Astrocyte (in vitro differentiated cells and primary cell): ENCODE measurements around the gene INSC. TPM values are rescaled to one million over a fixed set of nuclear protein-coding genes. Genes with fewer than 3 reads are reported as not detected.

Experiments used
- DNase-seq: peaks from one replicate; pipeline ENCODE4 v3.0.0-alpha.2; 2010; ENCODE audit warnings: low read depth
- FAIRE-seq: peaks from 2 replicates; lab custom pipeline; 2011; peaks lifted over from hg19 to GRCh38; lab: Jason Lieb, UNC
- H2AFZ ChIP-seq: 2 replicates; pipeline ENCODE4 v1.6.0; 2012; ENCODE audit warnings: low read depth, low read length, inconsistent platforms
- H3K27ac ChIP-seq: 2 replicates; pipeline ENCODE4 v1.5.1; 2011; ENCODE audit warnings: low read depth, low read length, inconsistent platforms
- H3K27me3 ChIP-seq: 2 replicates; pipeline ENCODE4 v1.6.0; 2011; ENCODE audit warnings: low read length, inconsistent platforms; ENCODE audit not compliant: insufficient read depth
- H3K36me3 ChIP-seq: 2 replicates; pipeline ENCODE4 v1.5.1; 2011; ENCODE audit warnings: low read length, inconsistent platforms; ENCODE audit not compliant: insufficient read depth
- H3K4me1 ChIP-seq: 2 replicates; pipeline ENCODE4 v1.5.1; 2011; ENCODE audit warnings: low read length, inconsistent platforms; ENCODE audit not compliant: insufficient read depth
- H3K4me2 ChIP-seq: 2 replicates; pipeline ENCODE4 v1.6.0; 2012; ENCODE audit warnings: low read length, inconsistent platforms
- H3K4me3 ChIP-seq: 2 replicates; pipeline ENCODE4 v1.5.1; 2011; ENCODE audit warnings: low read depth, mild to moderate bottlenecking, low read length, inconsistent platforms; ENCODE audit not compliant: insufficient read depth
- H3K79me2 ChIP-seq: 2 replicates; pipeline ENCODE4 v1.6.0; 2012; ENCODE audit warnings: mild to moderate bottlenecking, low read length, inconsistent platforms; ENCODE audit not compliant: insufficient read depth
- H3K9ac ChIP-seq: 2 replicates; pipeline ENCODE4 v1.6.0; 2012; ENCODE audit warnings: mild to moderate bottlenecking, low read length, inconsistent platforms
- H3K9me3 ChIP-seq: 2 replicates; pipeline ENCODE4 v1.5.1; 2012; ENCODE audit warnings: low read depth, mild to moderate bottlenecking, low read length, inconsistent platforms; ENCODE audit not compliant: insufficient read depth
- H4K20me1 ChIP-seq: 2 replicates; pipeline ENCODE4 v1.6.0; 2012; ENCODE audit warnings: low read length, inconsistent platforms; ENCODE audit not compliant: insufficient read depth
- H3K27ac Mint-ChIP-seq: one replicate; pipeline ENCODE4 v1.8.0; 2021; ENCODE audit warnings: mild to moderate bottlenecking, mixed read lengths; ENCODE audit not compliant: unreplicated experiment
- H3K27me3 Mint-ChIP-seq: one replicate; pipeline ENCODE4 v1.8.0; 2021; ENCODE audit warnings: low read depth, mixed read lengths; ENCODE audit not compliant: unreplicated experiment
- H3K36me3 Mint-ChIP-seq: one replicate; pipeline ENCODE4 v1.8.0; 2021; ENCODE audit warnings: low read depth, mixed read lengths; ENCODE audit not compliant: unreplicated experiment
- H3K4me1 Mint-ChIP-seq: one replicate; pipeline ENCODE4 v1.8.0; 2021; ENCODE audit warnings: low read depth, mixed read lengths; ENCODE audit not compliant: unreplicated experiment
- H3K4me3 Mint-ChIP-seq: one replicate; pipeline ENCODE4 v1.8.0; 2021; ENCODE audit warnings: mild to moderate bottlenecking, moderate library complexity, mixed read lengths; ENCODE audit not compliant: unreplicated experiment
- H3K9me3 Mint-ChIP-seq: one replicate; pipeline ENCODE4 v1.8.0; 2021; ENCODE audit warnings: mild to moderate bottlenecking, mixed read lengths; ENCODE audit not compliant: unreplicated experiment
- EZH2 ChIP-seq: IDR thresholded peaks from 2 replicates; pipeline ENCODE4 v1.6.1; 2012; ENCODE audit warnings: mild to moderate bottlenecking, low read length, inconsistent platforms; ENCODE audit not compliant: insufficient read depth
- total RNA-seq: library from RNA; stranded (reverse); gene quantifications from 2 replicates; pipeline ENCODE4 v1.2.1, GENCODE V29; 2021
- TF ChIP-seq, protein P1 (sequence below): IDR thresholded peaks from 2 replicates; pipeline ENCODE4 v1.5.1; 2011; ENCODE audit warnings: low read depth, mild to moderate bottlenecking, inconsistent platforms, low read length, moderate library complexity; ENCODE audit not compliant: insufficient read depth

INSC gene
- total RNA-seq, 1 donor from 2014 or later = not detected

DNA sequence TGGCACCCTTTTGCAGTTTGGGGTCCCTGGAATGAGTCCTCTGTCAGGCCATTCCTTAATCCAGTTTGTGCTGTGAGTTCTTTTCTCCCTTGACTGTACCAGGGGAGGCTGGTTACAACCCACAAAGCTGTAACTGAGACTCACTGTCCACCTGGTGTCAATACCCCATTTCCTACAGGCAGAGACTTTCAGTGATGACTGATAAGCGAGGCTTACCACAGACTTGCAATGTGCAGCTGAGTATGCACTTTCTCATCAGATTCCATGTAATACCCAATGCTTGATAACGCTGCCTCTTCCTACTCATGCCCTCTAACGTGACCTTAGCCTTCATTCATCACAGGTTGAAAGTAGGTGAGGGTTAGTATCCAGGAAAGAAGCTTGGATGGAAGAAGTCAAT is 120.1 kb downstream of the INSC start:
- peaks cover 2% of the 10 kb centered on the region for H3K27me3 Mint-ChIP-seq
- no peak overlapping the region for H3K4me3 ChIP-seq
- H3K27me3 ChIP-seq = no peaks in the 10 kb centered on the region
- no peak for TF ChIP-seq EZH2
- TF ChIP-seq, protein P1, sequence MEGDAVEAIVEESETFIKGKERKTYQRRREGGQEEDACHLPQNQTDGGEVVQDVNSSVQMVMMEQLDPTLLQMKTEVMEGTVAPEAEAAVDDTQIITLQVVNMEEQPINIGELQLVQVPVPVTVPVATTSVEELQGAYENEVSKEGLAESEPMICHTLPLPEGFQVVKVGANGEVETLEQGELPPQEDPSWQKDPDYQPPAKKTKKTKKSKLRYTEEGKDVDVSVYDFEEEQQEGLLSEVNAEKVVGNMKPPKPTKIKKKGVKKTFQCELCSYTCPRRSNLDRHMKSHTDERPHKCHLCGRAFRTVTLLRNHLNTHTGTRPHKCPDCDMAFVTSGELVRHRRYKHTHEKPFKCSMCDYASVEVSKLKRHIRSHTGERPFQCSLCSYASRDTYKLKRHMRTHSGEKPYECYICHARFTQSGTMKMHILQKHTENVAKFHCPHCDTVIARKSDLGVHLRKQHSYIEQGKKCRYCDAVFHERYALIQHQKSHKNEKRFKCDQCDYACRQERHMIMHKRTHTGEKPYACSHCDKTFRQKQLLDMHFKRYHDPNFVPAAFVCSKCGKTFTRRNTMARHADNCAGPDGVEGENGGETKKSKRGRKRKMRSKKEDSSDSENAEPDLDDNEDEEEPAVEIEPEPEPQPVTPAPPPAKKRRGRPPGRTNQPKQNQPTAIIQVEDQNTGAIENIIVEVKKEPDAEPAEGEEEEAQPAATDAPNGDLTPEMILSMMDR = no peak
- H3K27ac Mint-ChIP-seq = no peak overlapping the region
- no peak overlapping the region for H3K27ac ChIP-seq
- peaks cover 9% of the 10 kb centered on the region for H3K4me1 Mint-ChIP-seq
- H3K36me3 Mint-ChIP-seq = no peaks in the 10 kb centered on the region
- H4K20me1 ChIP-seq = no peaks in the 10 kb centered on the region
- no peak for DNase-seq
- no peak overlapping the region for H3K4me3 Mint-ChIP-seq
- H3K4me2 ChIP-seq = no peak overlapping the region
- no peaks in the 10 kb centered on the region for H3K4me1 ChIP-seq
- H3K9me3 ChIP-seq = no peaks in the 10 kb centered on the region
- no peak for FAIRE-seq
- no peak overlapping the region for H2AFZ ChIP-seq
- peaks cover 2% of the 10 kb centered on the region for H3K9me3 Mint-ChIP-seq
- no peaks in the 10 kb centered on the region for H3K79me2 ChIP-seq
- H3K9ac ChIP-seq = no peak overlapping the region
- no peaks in the 10 kb centered on the region for H3K36me3 ChIP-seq

DNA sequence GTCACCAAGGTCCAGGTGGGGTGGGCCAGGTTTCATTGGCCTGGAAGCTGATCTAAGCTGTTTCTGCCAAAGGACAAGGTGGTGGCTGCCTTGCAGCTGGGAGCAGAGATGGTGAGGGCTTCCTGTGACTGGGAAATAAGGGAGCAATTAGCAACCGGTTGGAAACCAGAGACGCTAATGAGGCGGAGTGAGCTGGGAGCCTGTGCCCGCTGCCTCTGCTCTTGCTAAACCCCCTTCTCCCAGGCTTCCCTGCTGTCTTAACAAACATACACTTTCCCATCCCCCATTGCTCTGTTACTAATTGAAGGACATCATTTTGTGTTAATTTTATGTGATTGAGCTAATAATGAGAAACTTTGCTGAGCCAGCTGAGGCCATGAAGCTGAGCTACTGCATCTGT is 121.8 kb downstream of the INSC start:
- no peak overlapping the region for H3K4me3 Mint-ChIP-seq
- DNase-seq (no peak), FAIRE-seq (no peak)
- peaks cover 1% of the 10 kb centered on the region for H3K27me3 Mint-ChIP-seq
- Histone ChIP-seq H3K9me3 (no peaks in the 10 kb centered on the region), H4K20me1 (no peaks in the 10 kb centered on the region), H3K27me3 (no peaks in the 10 kb centered on the region), H3K79me2 (no peaks in the 10 kb centered on the region), H3K4me1 (no peaks in the 10 kb centered on the region), H3K36me3 (no peaks in the 10 kb centered on the region), H2AFZ (no peak overlapping the region), H3K27ac (no peak overlapping the region), H3K4me2 (no peak overlapping the region), H3K9ac (no peak overlapping the region), H3K4me3 (no peak overlapping the region)
- H3K36me3 Mint-ChIP-seq = no peaks in the 10 kb centered on the region
- H3K9me3 Mint-ChIP-seq = peaks cover 2% of the 10 kb centered on the region
- peaks cover 9% of the 10 kb centered on the region for H3K4me1 Mint-ChIP-seq
- TF ChIP-seq EZH2 = no peak
- TF ChIP-seq, protein P1 = no peak
- no peak overlapping the region for H3K27ac Mint-ChIP-seq

DNA sequence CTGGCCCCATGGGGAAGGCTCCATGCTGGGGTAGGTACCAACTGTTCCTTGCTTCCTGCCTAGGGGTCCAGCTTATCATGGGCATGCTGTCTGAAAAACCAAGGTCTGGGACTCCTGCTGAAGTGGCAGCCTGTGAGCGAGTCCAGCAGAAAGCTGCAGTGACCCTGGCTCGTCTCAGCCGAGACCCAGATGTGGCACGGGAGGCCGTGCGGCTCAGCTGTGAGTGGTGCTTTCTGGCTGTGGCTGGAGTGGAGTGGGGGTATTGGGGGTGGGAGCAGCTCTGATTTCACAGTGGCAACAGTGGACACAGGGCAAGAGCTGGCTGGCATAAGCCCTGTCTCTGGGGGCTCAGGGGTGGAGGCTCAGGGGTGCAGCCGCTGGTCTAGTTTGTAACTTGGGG is 124.1 kb downstream of the INSC start:
- H3K9me3 ChIP-seq = no peaks in the 10 kb centered on the region
- H3K9me3 Mint-ChIP-seq = peaks cover 2% of the 10 kb centered on the region
- H3K9ac ChIP-seq = no peak overlapping the region
- FAIRE-seq (no peak), DNase-seq (no peak)
- no peak overlapping the region for H3K27ac Mint-ChIP-seq
- no peak overlapping the region for H3K4me3 Mint-ChIP-seq
- H3K27ac ChIP-seq = no peak overlapping the region
- no peaks in the 10 kb centered on the region for H3K79me2 ChIP-seq
- H2AFZ ChIP-seq = no peak overlapping the region
- no peak overlapping the region for H3K4me3 ChIP-seq
- peaks cover 1% of the 10 kb centered on the region for H3K27me3 Mint-ChIP-seq
- H3K36me3 ChIP-seq = no peaks in the 10 kb centered on the region
- H3K27me3 ChIP-seq = no peaks in the 10 kb centered on the region
- H3K4me2 ChIP-seq = no peak overlapping the region
- H3K4me1 Mint-ChIP-seq = peaks cover 13% of the 10 kb centered on the region
- no peaks in the 10 kb centered on the region for H4K20me1 ChIP-seq
- no peaks in the 10 kb centered on the region for H3K4me1 ChIP-seq
- no peaks in the 10 kb centered on the region for H3K36me3 Mint-ChIP-seq
- TF ChIP-seq EZH2 = no peak
- TF ChIP-seq, protein P1 = no peak
